NCI-H1105 (cell line): Measurements from ENCODE around the gene PRKCH.
"Not testable (repeated sequence)": the region's sequence is repeated elsewhere in the genome, so short reads cannot be mapped to it uniquely, and the experiment has no call there.

Experiments used
- DNase-seq: peaks from one replicate; lab custom pipeline; 2025; lab: John Stamatoyannopoulos, UW

PRKCH gene

GRCh38 chr14:61308198-61308597, 13.2 kb upstream of the PRKCH start:
- no peak for DNase-seq

- DNase-seq, result not testable (repeated sequence)
Observed at GRCh38 chr14:61308701-61309100, 12.7 kb upstream of the PRKCH start.

GRCh38 chr14:61315313-61315712, 6.1 kb upstream of the PRKCH start:
- DNase-seq, result peak; percentile 76

- no peak for DNase-seq
Observed at GRCh38 chr14:61319086-61319485, 2.3 kb upstream of the PRKCH start.

- DNase-seq, result no peak
Observed at GRCh38 chr14:61319706-61320105, 1.7 kb upstream of the PRKCH start.

GRCh38 chr14:61320170-61320569, 1.2 kb upstream of the PRKCH start:
- DNase-seq, result not testable (repeated sequence)

- no peak for DNase-seq
Observed at GRCh38 chr14:61320806-61321384, 484 bp upstream of the PRKCH start.

GRCh38 chr14:61322011-61322798, 826 bp downstream of the PRKCH start:
- DNase-seq, result no peak

- peak; percentile 59 for DNase-seq
Observed at GRCh38 chr14:61322799-61323290, 1.5 kb downstream of the PRKCH start.

GRCh38 chr14:61323970-61324369, 2.6 kb downstream of the PRKCH start:
- DNase-seq, result no peak

- no peak for DNase-seq
Observed at GRCh38 chr14:61325166-61325565, 3.8 kb downstream of the PRKCH start.

- DNase-seq, result no peak
Observed at GRCh38 chr14:61326146-61326545, 4.8 kb downstream of the PRKCH start.

GRCh38 chr14:61326847-61327246, 5.5 kb downstream of the PRKCH start:
- peak; percentile 17 for DNase-seq

GRCh38 chr14:61328626-61329262, 7.4 kb downstream of the PRKCH start:
- no peak for DNase-seq

- no peak for DNase-seq
Observed at GRCh38 chr14:61329478-61330051, 8.2 kb downstream of the PRKCH start.

- no peak for DNase-seq
Observed at GRCh38 chr14:61330511-61330910, 9.1 kb downstream of the PRKCH start.

- no peak for DNase-seq
Observed at GRCh38 chr14:61331992-61332657, 10.7 kb downstream of the PRKCH start.

- no peak for DNase-seq
Observed at GRCh38 chr14:61332658-61333029, 11.3 kb downstream of the PRKCH start.

- DNase-seq, result no peak
Observed at GRCh38 chr14:61333087-61333486, 11.7 kb downstream of the PRKCH start.

- no peak for DNase-seq
Observed at GRCh38 chr14:61334197-61334701, 12.9 kb downstream of the PRKCH start.

GRCh38 chr14:61335049-61335448, 13.7 kb downstream of the PRKCH start:
- no peak for DNase-seq

- DNase-seq, result peak; percentile 41
Observed at GRCh38 chr14:61335671-61336275, 14.4 kb downstream of the PRKCH start.
